HCT116 (cell line): ENCODE results near the gene LGI1. TPM values are rescaled to one million over a fixed set of nuclear protein-coding genes. Genes with fewer than 3 reads are reported as not detected.

Source experiments
- ATAC-seq: fragments of 200-7000 bp; cut with Tn5 transposase; 2 replicates; pipeline ENCODE4 v1.9.1; 2020; ENCODE audit warnings: mild to moderate bottlenecking, moderate library complexity
- BruUV-seq: library from RNA; stranded (reverse); fragments of 400-500 nt; replicated peaks from 2 replicates; lab custom pipeline; 2021; lab: Mats Ljungman, UMichigan
- CTCF ChIA-PET: fragments of 300-600 bp; sonication (Branson Sonifier 250); formaldehyde crosslinking; loops from one replicate; lab custom pipeline; 2021; ENCODE audit warnings: antibody characterized with exemption; lab: Charles Lee
- POLR2A ChIA-PET: fragments of 300-600, 350-600 bp; sonication (Branson Sonifier 250); formaldehyde crosslinking; loops from one replicate; lab custom pipeline; 2021; ENCODE audit warnings: antibody characterized with exemption; lab: Charles Lee
- RAD21 ChIA-PET, 2 experiments: fragments of 300-600 bp; sonication (Branson Sonifier 250); formaldehyde crosslinking; loops; one replicate each; lab custom pipeline; 2023; ENCODE audit warnings: low total read pairs in 2 of 2; ENCODE audit not compliant: uncharacterized antibody in 2 of 2, unreplicated experiment in 2 of 2, low non-redundant PET in 1 of 2; lab: Charles Lee
- DNase-seq: peaks from one replicate; pipeline ENCODE4 v3.0.0-alpha.2; 2010; ENCODE audit warnings: low read depth, low spot score
- H2AFZ ChIP-seq: fragments of 200-600 bp; shearing (Covaris generic), sonication (generic); 2 replicates; pipeline ENCODE4 v1.6.1; 2017; ENCODE audit warnings: low read depth, mixed run types, mixed read lengths, antibody characterized with exemption, low read length; ENCODE audit not compliant: poor library complexity, severe bottlenecking
- H3K27ac ChIP-seq: 2 replicates; pipeline ENCODE4 v1.5.1; 2012; ENCODE audit warnings: low read depth, low read length
- H3K27me3 ChIP-seq: fragments of 200-600 bp; sonication (generic); 2 replicates; pipeline ENCODE4 v1.6.1; 2016; ENCODE audit warnings: mixed run types, low read length, mixed read lengths; ENCODE audit not compliant: insufficient read depth
- H3K36me3 ChIP-seq, 2 experiments: fragments of 200-500 bp in 1 of 2; fragments of 200-600 bp in 1 of 2; sonication (Bioruptor generic) in 1 of 2; sonication (generic) in 1 of 2; 2 replicates each; pipeline versions ENCODE4 v1.5.1 to v1.6.1; 2014 to 2016; ENCODE audit warnings: low read length in 2 of 2, inconsistent platforms in 1 of 2, mixed read lengths in 1 of 2, mixed run types in 1 of 2; ENCODE audit not compliant: insufficient read depth in 2 of 2, control insufficient read depth in 1 of 2
- H3K4me1 ChIP-seq, 2 experiments: fragments of 200-600 bp in 1 of 2; sonication (generic) in 1 of 2; 2 replicates each; pipeline versions ENCODE4 v1.5.1 to v1.6.1; 2012 to 2017; ENCODE audit warnings: low read length in 2 of 2, inconsistent platforms in 1 of 2, mild to moderate bottlenecking in 1 of 2, mixed read lengths in 1 of 2, mixed run types in 1 of 2, moderate library complexity in 1 of 2; ENCODE audit not compliant: insufficient read depth in 2 of 2, control insufficient read depth in 1 of 2
- H3K4me2 ChIP-seq: fragments of 200-600 bp; sonication (generic); 2 replicates; pipeline ENCODE4 v1.6.1; 2017; ENCODE audit warnings: mixed run types, low read length, mixed read lengths
- H3K4me3 ChIP-seq, 2 experiments: fragments of 200-600 bp in 1 of 2; sonication (generic) in 1 of 2; replicated peaks in 1 of 2; 2 replicates each; pipeline ENCODE4 v1.5.1; 2011 to 2016; ENCODE audit warnings: low read length in 2 of 2, control low read depth in 1 of 2, low read depth in 1 of 2, mild to moderate bottlenecking in 1 of 2, mixed read lengths in 1 of 2, mixed run types in 1 of 2
- H3K79me2 ChIP-seq: fragments of 200-600 bp; sonication (generic); 2 replicates; pipeline ENCODE4 v1.6.1; 2017; ENCODE audit warnings: mild to moderate bottlenecking, mixed run types, low read length, moderate library complexity, mixed read lengths; ENCODE audit not compliant: insufficient read depth
- H3K9ac ChIP-seq: fragments of 200-600 bp; sonication (generic); 2 replicates; pipeline ENCODE4 v1.6.1; 2016; ENCODE audit warnings: low read length, mixed read lengths
- H3K9me2 ChIP-seq: fragments of 200-600 bp; sonication (generic), shearing (Covaris generic); 2 replicates; pipeline ENCODE4 v1.6.1; 2017; ENCODE audit warnings: mixed run types, mild to moderate bottlenecking, moderate library complexity; ENCODE audit not compliant: insufficient read depth
- H3K9me3 ChIP-seq, 2 experiments: fragments of 200-500 bp in 1 of 2; fragments of 200-600 bp in 1 of 2; sonication (Bioruptor generic) in 1 of 2; sonication (generic) in 1 of 2; 2 replicates each; pipeline ENCODE4 v1.6.1; 2014 to 2017; ENCODE audit warnings: low read length in 2 of 2, mixed read lengths in 2 of 2, inconsistent platforms in 1 of 2, low read depth in 1 of 2, mild to moderate bottlenecking in 1 of 2, mixed run types in 1 of 2, moderate library complexity in 1 of 2; ENCODE audit not compliant: control insufficient read depth in 1 of 2, insufficient read depth in 1 of 2
- H4K20me1 ChIP-seq: fragments of 200-600 bp; sonication (generic), shearing (Covaris generic); 2 replicates; pipeline ENCODE4 v1.6.1; 2017; ENCODE audit warnings: mixed run types, mild to moderate bottlenecking, moderate library complexity; ENCODE audit not compliant: insufficient read depth
- CBX3 ChIP-seq: IDR thresholded peaks from 2 replicates; pipeline ENCODE4 v1.6.1; 2012; ENCODE audit warnings: low read depth
- EZH2 ChIP-seq: fragments of 200-600 bp; sonication (generic); IDR thresholded peaks from 2 replicates; pipeline ENCODE4 v1.6.1; 2017; ENCODE audit warnings: antibody characterized with exemption, mixed run types
- POLR2AphosphoS5 ChIP-seq: IDR thresholded peaks from 2 replicates; pipeline ENCODE4 v1.6.1; 2011; ENCODE audit warnings: mild to moderate bottlenecking, low read depth, low read length, moderate library complexity
- RAD21 ChIP-seq: IDR thresholded peaks from 2 replicates; pipeline ENCODE4 v1.6.1; 2012; ENCODE audit warnings: low read depth, mild to moderate bottlenecking
- ZNF274 ChIP-seq: fragments of 200-500 bp; sonication (Bioruptor generic); IDR thresholded peaks from 2 replicates; pipeline ENCODE4 v1.6.1; 2014; ENCODE audit warnings: mild to moderate bottlenecking, low read depth, low read length, inconsistent platforms
- intact Hi-C: fragments of 100-400 bp; cut with micrococcal nuclease; formaldehyde crosslinking; loops from 2 replicates; pipeline ENCODE4 v1.10.0; 2022
- total RNA-seq: library from RNA; stranded (reverse); gene quantifications from one replicate; pipeline ENCODE4 v1.2.1, GENCODE V29; 2021; ENCODE audit not compliant: unreplicated experiment
- TF ChIP-seq, protein P1 (sequence below), 3 experiments: fragments of 200-600 bp in 1 of 3; sonication (generic) in 1 of 3; IDR thresholded peaks in 2 of 3; conservative IDR thresholded peaks in 1 of 3; 2 replicates each; pipeline ENCODE4 v1.5.1; 2012 to 2017; ENCODE audit warnings: low read depth in 2 of 3, low read length in 2 of 3, antibody characterized with exemption in 1 of 3, borderline replicate concordance in 1 of 3, control low read depth in 1 of 3, mild to moderate bottlenecking in 1 of 3, mixed read lengths in 1 of 3, mixed run types in 1 of 3, moderate library complexity in 1 of 3; ENCODE audit not compliant: insufficient read depth in 1 of 3
- TF ChIP-seq, protein P2 (sequence below): IDR thresholded peaks from 2 replicates; pipeline ENCODE4 v1.6.1; 2012

LGI1 gene
- total RNA-seq, 1 experiment from 2014 or later = not detected

DNA sequence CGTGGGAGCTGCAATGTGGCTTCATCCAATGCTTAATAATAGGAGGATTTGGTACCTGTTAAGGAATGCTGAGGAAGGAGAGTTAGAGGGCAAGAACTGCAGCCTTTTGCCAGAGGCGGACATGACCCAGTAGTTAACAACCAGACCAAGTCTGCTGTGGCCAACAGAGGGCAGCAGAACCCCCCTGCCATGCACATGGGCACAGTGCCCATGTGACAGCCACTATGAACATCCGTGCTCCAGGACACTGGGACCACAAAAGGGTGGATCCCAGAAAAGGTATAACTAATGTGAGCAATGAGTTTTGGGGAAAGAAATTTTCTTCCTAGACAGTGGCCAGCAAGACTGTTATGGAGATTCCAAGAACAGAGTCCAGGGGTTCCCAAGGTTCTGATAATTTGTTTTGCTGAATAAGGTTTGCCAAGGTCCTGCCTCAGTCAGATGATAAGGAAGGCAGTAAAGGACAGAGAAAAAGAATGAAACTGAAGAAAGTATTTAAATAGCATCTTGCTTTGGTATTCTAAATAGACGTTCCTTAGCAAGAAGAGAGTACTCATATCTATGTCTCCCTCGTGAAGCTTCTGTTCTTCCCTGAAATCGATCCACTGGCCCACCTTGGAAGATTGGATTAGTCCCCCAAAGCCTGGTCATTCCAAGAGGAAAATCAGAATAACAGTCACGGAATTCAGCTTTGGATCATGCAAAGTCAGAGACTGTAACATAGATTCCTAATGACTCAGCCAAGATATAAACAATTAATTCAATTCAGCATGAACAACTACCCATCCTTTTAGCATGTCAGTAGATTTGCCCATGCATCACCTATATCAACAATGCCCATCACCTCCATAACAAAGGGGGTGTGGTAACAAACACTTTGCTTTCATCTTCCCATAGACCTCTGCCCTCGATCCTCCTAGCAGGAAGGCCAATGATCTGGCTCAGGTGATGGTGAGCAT, 56.0 kb downstream of the LGI1 start:
- Histone ChIP-seq H3K4me2 (peak overlapping the region; percentile 55), H3K9ac (no peak overlapping the region), H3K27me3 (no peaks in the 10 kb centered on the region), H2AFZ (peak overlapping the region; percentile 99), H4K20me1 (no peaks in the 10 kb centered on the region), H3K79me2 (no peaks in the 10 kb centered on the region), H3K9me3 (no peaks in the 10 kb centered on the region), H3K9me2 (no peaks in the 10 kb centered on the region), H3K36me3 (no peaks in the 10 kb centered on the region), H3K4me1 (peaks cover 6 to 50% of the 10 kb centered on the region in 2 experiments; a peak in 3 of 4 replicates), H3K4me3 (no peak overlapping the region), H3K27ac (no peak overlapping the region)
- ChIA-PET POLR2A (interaction anchor here (2.5 kb wide), 1 partner anchor 69 kb away, joined by 10 read pairs; no protein-coding TSS in a partner anchor), RAD21 (interaction anchor here in 1 of 2 experiments (0.6 kb wide), 1 partner anchor 68 kb away, joined by 3 read pairs; no protein-coding TSS in a partner anchor), CTCF (interaction anchor here (0.6 to 4.7 kb wide), 12 partner anchors 10 to 630 kb away, joined by 3 to 92 read pairs (median 4); partner anchors contain the start of gene FRA10AC1)
- intact Hi-C loops = loop anchor here (1.0 kb wide), 1 partner anchor 111 kb away; the partner anchor contains the start of gene FRA10AC1
- DNase-seq (peak; percentile 64), ATAC-seq (peak; percentile 84)
- BruUV-seq = no TSS peak
- TF ChIP-seq, protein P1, sequence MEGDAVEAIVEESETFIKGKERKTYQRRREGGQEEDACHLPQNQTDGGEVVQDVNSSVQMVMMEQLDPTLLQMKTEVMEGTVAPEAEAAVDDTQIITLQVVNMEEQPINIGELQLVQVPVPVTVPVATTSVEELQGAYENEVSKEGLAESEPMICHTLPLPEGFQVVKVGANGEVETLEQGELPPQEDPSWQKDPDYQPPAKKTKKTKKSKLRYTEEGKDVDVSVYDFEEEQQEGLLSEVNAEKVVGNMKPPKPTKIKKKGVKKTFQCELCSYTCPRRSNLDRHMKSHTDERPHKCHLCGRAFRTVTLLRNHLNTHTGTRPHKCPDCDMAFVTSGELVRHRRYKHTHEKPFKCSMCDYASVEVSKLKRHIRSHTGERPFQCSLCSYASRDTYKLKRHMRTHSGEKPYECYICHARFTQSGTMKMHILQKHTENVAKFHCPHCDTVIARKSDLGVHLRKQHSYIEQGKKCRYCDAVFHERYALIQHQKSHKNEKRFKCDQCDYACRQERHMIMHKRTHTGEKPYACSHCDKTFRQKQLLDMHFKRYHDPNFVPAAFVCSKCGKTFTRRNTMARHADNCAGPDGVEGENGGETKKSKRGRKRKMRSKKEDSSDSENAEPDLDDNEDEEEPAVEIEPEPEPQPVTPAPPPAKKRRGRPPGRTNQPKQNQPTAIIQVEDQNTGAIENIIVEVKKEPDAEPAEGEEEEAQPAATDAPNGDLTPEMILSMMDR (IDR thresholded peaks at IDR 0.05 in 2 of 3, conservative IDR thresholded peaks at IDR 0.05 in 1 of 3; ENCODE audit: borderline replicate concordance in 1 of 3, insufficient read depth in 1 of 3, low read depth in 2 of 3, low read length in 2 of 3) = peak; percentile 60 to 94 (median 90); a peak in 5 of 6 replicates
- TF ChIP-seq RAD21 (peak; percentile 50), EZH2 (no peak), POLR2AphosphoS5 (peak; percentile 31; the same call in 1 of the 2 replicates), ZNF274 (no peak), CBX3 (peak; percentile 83)
- TF ChIP-seq, protein P2, sequence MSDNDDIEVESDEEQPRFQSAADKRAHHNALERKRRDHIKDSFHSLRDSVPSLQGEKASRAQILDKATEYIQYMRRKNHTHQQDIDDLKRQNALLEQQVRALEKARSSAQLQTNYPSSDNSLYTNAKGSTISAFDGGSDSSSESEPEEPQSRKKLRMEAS = peak; percentile 92
